Dendritic cell treated with granulocyte-macrophage colony-stimulating factor and Interleukin-4, amounts not matched to agents 40 ng/mL and 50 ng/mL, for 4 days (primary cell): Measurements from ENCODE around the gene CDC42BPA.

Experiments used
- H3K27ac Mint-ChIP-seq: one replicate; pipeline ENCODE4 v1.8.0; 2022; ENCODE audit warnings: mild to moderate bottlenecking, mixed read lengths
- H3K27me3 Mint-ChIP-seq: one replicate; pipeline ENCODE4 v1.8.0; 2022; ENCODE audit warnings: mild to moderate bottlenecking, mixed read lengths
- H3K36me3 Mint-ChIP-seq: one replicate; pipeline ENCODE4 v1.8.0; 2022; ENCODE audit warnings: low read depth, mixed read lengths
- H3K4me1 Mint-ChIP-seq: one replicate; pipeline ENCODE4 v1.8.0; 2022; ENCODE audit warnings: low read depth, mixed read lengths
- H3K4me3 Mint-ChIP-seq: one replicate; pipeline ENCODE4 v1.8.0; 2022; ENCODE audit warnings: mild to moderate bottlenecking, moderate library complexity, mixed read lengths
- H3K9me3 Mint-ChIP-seq: one replicate; pipeline ENCODE4 v1.8.0; 2022; ENCODE audit warnings: mixed read lengths
- intact Hi-C: fragments of 100-400 bp; cut with micrococcal nuclease; formaldehyde crosslinking; loops from one replicate; pipeline ENCODE4 v1.15.0; 2022

CDC42BPA gene

GRCh38 chr1:227321035-227321434 is 2.7 kb upstream of the CDC42BPA start:
- intact Hi-C loops = no loop called here
- Mint-ChIP-seq H3K9me3 (no peaks in the 10 kb centered on the region), H3K36me3 (peaks cover 7% of the 10 kb centered on the region), H3K4me3 (no peak overlapping the region), H3K27ac (no peak overlapping the region), H3K27me3 (peaks cover 50% of the 10 kb centered on the region), H3K4me1 (peaks cover 8% of the 10 kb centered on the region)

- Mint-ChIP-seq H3K9me3 (no peaks in the 10 kb centered on the region), H3K36me3 (peaks cover 7% of the 10 kb centered on the region), H3K4me1 (peaks cover 8% of the 10 kb centered on the region), H3K4me3 (no peak overlapping the region), H3K27me3 (peaks cover 50% of the 10 kb centered on the region), H3K27ac (no peak overlapping the region)
- intact Hi-C loops = no loop called here
These were observed 2.2 kb upstream of the CDC42BPA start for GRCh38 chr1:227320476-227320875.

- H3K4me1 Mint-ChIP-seq = peaks cover 13% of the 10 kb centered on the region
These were observed 738 bp upstream of the CDC42BPA start for GRCh38 chr1:227318853-227319607.

GRCh38 chr1:227317523-227318015 is 723 bp downstream of the CDC42BPA start:
- H3K36me3 Mint-ChIP-seq = peaks cover 7% of the 10 kb centered on the region
- H3K27ac Mint-ChIP-seq = peak overlapping the region; percentile 77
- intact Hi-C loops = no loop called here
- peaks cover 51% of the 10 kb centered on the region for H3K27me3 Mint-ChIP-seq
- peak overlapping the region; percentile 90 for H3K4me3 Mint-ChIP-seq
- H3K9me3 Mint-ChIP-seq = no peaks in the 10 kb centered on the region
- H3K4me1 Mint-ChIP-seq = peaks cover 13% of the 10 kb centered on the region

More at GRCh38 chr1:227318853-227319607, 738 bp upstream of the CDC42BPA start:
- Mint-ChIP-seq H3K36me3 (peaks cover 7% of the 10 kb centered on the region), H3K9me3 (no peaks in the 10 kb centered on the region), H3K4me3 (peak overlapping the region; percentile 90), H3K27me3 (peaks cover 51% of the 10 kb centered on the region), H3K27ac (peak overlapping the region; percentile 77)
- intact Hi-C loops = no loop called here

- intact Hi-C loops = no loop called here
- Mint-ChIP-seq H3K36me3 (peaks cover 7% of the 10 kb centered on the region), H3K27me3 (peaks cover 46% of the 10 kb centered on the region), H3K4me3 (peak overlapping the region; percentile 37), H3K27ac (no peak overlapping the region), H3K9me3 (no peaks in the 10 kb centered on the region), H3K4me1 (peaks cover 13% of the 10 kb centered on the region)
These were observed 1.3 kb downstream of the CDC42BPA start for GRCh38 chr1:227317011-227317451.

GRCh38 chr1:227316456-227316855 is 1.8 kb downstream of the CDC42BPA start:
- Mint-ChIP-seq H3K4me1 (peaks cover 13% of the 10 kb centered on the region), H3K36me3 (peaks cover 7% of the 10 kb centered on the region), H3K27me3 (peaks cover 41% of the 10 kb centered on the region), H3K27ac (no peak overlapping the region), H3K9me3 (no peaks in the 10 kb centered on the region), H3K4me3 (no peak overlapping the region)
- intact Hi-C loops = no loop called here

GRCh38 chr1:227315629-227316346 is 2.5 kb downstream of the CDC42BPA start:
- H3K27ac Mint-ChIP-seq = no peak overlapping the region
- peaks cover 13% of the 10 kb centered on the region for H3K4me1 Mint-ChIP-seq
- peaks cover 39% of the 10 kb centered on the region for H3K27me3 Mint-ChIP-seq
- intact Hi-C loops = no loop called here
- no peaks in the 10 kb centered on the region for H3K9me3 Mint-ChIP-seq
- H3K4me3 Mint-ChIP-seq = no peak overlapping the region
- peaks cover 7% of the 10 kb centered on the region for H3K36me3 Mint-ChIP-seq

GRCh38 chr1:227314014-227314848 is 4.1 kb downstream of the CDC42BPA start:
- Mint-ChIP-seq H3K9me3 (no peaks in the 10 kb centered on the region), H3K27me3 (peaks cover 26% of the 10 kb centered on the region), H3K27ac (no peak overlapping the region), H3K36me3 (peaks cover 7% of the 10 kb centered on the region), H3K4me3 (no peak overlapping the region), H3K4me1 (peaks cover 12% of the 10 kb centered on the region)
- intact Hi-C loops = no loop called here

GRCh38 chr1:227312361-227313025 is 5.8 kb downstream of the CDC42BPA start:
- peaks cover 12% of the 10 kb centered on the region for H3K27me3 Mint-ChIP-seq
- H3K36me3 Mint-ChIP-seq = no peaks in the 10 kb centered on the region
- no peaks in the 10 kb centered on the region for H3K9me3 Mint-ChIP-seq
- no peak overlapping the region for H3K27ac Mint-ChIP-seq
- intact Hi-C loops = no loop called here
- peaks cover 5% of the 10 kb centered on the region for H3K4me1 Mint-ChIP-seq
- no peak overlapping the region for H3K4me3 Mint-ChIP-seq

- peaks cover 5% of the 10 kb centered on the region for H3K4me1 Mint-ChIP-seq
- no peaks in the 10 kb centered on the region for H3K36me3 Mint-ChIP-seq
- intact Hi-C loops = no loop called here
- no peak overlapping the region for H3K4me3 Mint-ChIP-seq
- no peaks in the 10 kb centered on the region for H3K9me3 Mint-ChIP-seq
- peaks cover 5% of the 10 kb centered on the region for H3K27me3 Mint-ChIP-seq
- H3K27ac Mint-ChIP-seq = no peak overlapping the region
These were observed 6.8 kb downstream of the CDC42BPA start for GRCh38 chr1:227311389-227312001.

- intact Hi-C loops = no loop called here
- no peak overlapping the region for H3K27ac Mint-ChIP-seq
- H3K27me3 Mint-ChIP-seq = no peaks in the 10 kb centered on the region
- no peaks in the 10 kb centered on the region for H3K9me3 Mint-ChIP-seq
- H3K36me3 Mint-ChIP-seq = no peaks in the 10 kb centered on the region
- H3K4me1 Mint-ChIP-seq = no peaks in the 10 kb centered on the region
- H3K4me3 Mint-ChIP-seq = no peak overlapping the region
These were observed 9.6 kb downstream of the CDC42BPA start for GRCh38 chr1:227308367-227309336.

- no peaks in the 10 kb centered on the region for H3K4me1 Mint-ChIP-seq
- intact Hi-C loops = no loop called here
- H3K27me3 Mint-ChIP-seq = no peaks in the 10 kb centered on the region
- no peaks in the 10 kb centered on the region for H3K36me3 Mint-ChIP-seq
- H3K4me3 Mint-ChIP-seq = no peak overlapping the region
- no peak overlapping the region for H3K27ac Mint-ChIP-seq
- H3K9me3 Mint-ChIP-seq = no peaks in the 10 kb centered on the region
These were observed 11.6 kb downstream of the CDC42BPA start for GRCh38 chr1:227306689-227307088.
